H9 (cell line): Measurements from ENCODE around the gene BRSK1. TPM values are rescaled to one million over a fixed set of nuclear protein-coding genes. Genes with fewer than 3 reads are reported as not detected.

Experiments used
- DNase-seq: peaks from one replicate; pipeline ENCODE4 v3.0.0-alpha.2; 2017
- H2AFZ ChIP-seq: one replicate; pipeline ENCODE4 v1.6.1; 2013; ENCODE audit warnings: mild to moderate bottlenecking, low read length, control low read depth, moderate library complexity
- H2AK5ac ChIP-seq: 2 replicates; pipeline ENCODE4 v1.6.1; 2013; ENCODE audit warnings: low read length, control low read depth, mixed read lengths; ENCODE audit not compliant: insufficient read length
- H2BK120ac ChIP-seq: one replicate; pipeline ENCODE4 v1.6.1; 2013; ENCODE audit warnings: low read depth, mild to moderate bottlenecking, low read length, control low read depth, inconsistent platforms; ENCODE audit not compliant: poor library complexity, severe bottlenecking
- H2BK12ac ChIP-seq: 2 replicates; pipeline ENCODE4 v1.6.1; 2013; ENCODE audit warnings: low read length, control low read depth, mixed read lengths, low read depth; ENCODE audit not compliant: insufficient read length
- H2BK15ac ChIP-seq: 2 replicates; pipeline ENCODE4 v1.6.1; 2013; ENCODE audit warnings: low read depth, low read length, control low read depth
- H2BK20ac ChIP-seq: one replicate; pipeline ENCODE4 v1.6.1; 2013; ENCODE audit warnings: low read depth, mild to moderate bottlenecking, low read length, control low read depth, inconsistent platforms; ENCODE audit not compliant: poor library complexity, severe bottlenecking
- H2BK5ac ChIP-seq: 2 replicates; pipeline ENCODE4 v1.6.1; 2013; ENCODE audit warnings: low read length, control low read depth, mixed read lengths; ENCODE audit not compliant: insufficient read length
- H3K14ac ChIP-seq: 2 replicates; pipeline ENCODE4 v1.6.1; 2013; ENCODE audit warnings: low read length, control low read depth; ENCODE audit not compliant: insufficient read depth
- H3K18ac ChIP-seq: 2 replicates; pipeline ENCODE4 v1.6.1; 2013; ENCODE audit warnings: low read depth, mild to moderate bottlenecking, mixed read lengths, low read length, control low read depth; ENCODE audit not compliant: insufficient read length
- H3K23ac ChIP-seq: 2 replicates; pipeline ENCODE4 v1.6.1; 2013; ENCODE audit warnings: low read length, control low read depth, mixed read lengths, low read depth; ENCODE audit not compliant: insufficient read length
- H3K23me2 ChIP-seq: 2 replicates; pipeline ENCODE4 v1.6.1; 2013; ENCODE audit warnings: low read depth, mild to moderate bottlenecking, mixed read lengths, low read length, control low read depth; ENCODE audit not compliant: insufficient read length, poor library complexity, severe bottlenecking
- H3K27ac ChIP-seq: 2 replicates; pipeline ENCODE4 v1.5.1; 2013; ENCODE audit warnings: low read length, control low read depth, mixed read lengths, low read depth; ENCODE audit not compliant: insufficient read length
- H3K27me3 ChIP-seq: 2 replicates; pipeline ENCODE4 v1.6.1; 2013; ENCODE audit warnings: low read length, control low read depth, inconsistent platforms; ENCODE audit not compliant: insufficient read depth
- H3K4ac ChIP-seq: 2 replicates; pipeline ENCODE4 v1.6.1; 2013; ENCODE audit warnings: low read depth, mild to moderate bottlenecking, control low read depth, inconsistent platforms, low read length, moderate library complexity
- H3K4me1 ChIP-seq: 2 replicates; pipeline ENCODE4 v1.6.1; 2013; ENCODE audit warnings: low read length, control low read depth, inconsistent platforms; ENCODE audit not compliant: insufficient read depth
- H3K4me2 ChIP-seq: 2 replicates; pipeline ENCODE4 v1.6.1; 2013; ENCODE audit warnings: low read length, control low read depth, mixed read lengths; ENCODE audit not compliant: insufficient read length, insufficient read depth
- H3K56ac ChIP-seq: 2 replicates; pipeline ENCODE4 v1.6.1; 2013; ENCODE audit warnings: low read depth, mild to moderate bottlenecking, mixed read lengths, low read length, control low read depth; ENCODE audit not compliant: insufficient read length
- H3K79me1 ChIP-seq: 2 replicates; pipeline ENCODE4 v1.6.1; 2013; ENCODE audit warnings: low read depth, mild to moderate bottlenecking, moderate library complexity, low read length, control low read depth, inconsistent platforms; ENCODE audit not compliant: insufficient read depth, poor library complexity, severe bottlenecking
- H3K79me2 ChIP-seq: 2 replicates; pipeline ENCODE4 v1.6.1; 2013; ENCODE audit warnings: low read length, control low read depth, inconsistent platforms; ENCODE audit not compliant: insufficient read depth
- H3K9ac ChIP-seq: 2 replicates; pipeline ENCODE4 v1.6.1; 2013; ENCODE audit warnings: low read length, control low read depth, mixed read lengths; ENCODE audit not compliant: insufficient read length; ENCODE audit errors: extremely low read depth
- H3K9me3 ChIP-seq: one replicate; pipeline ENCODE4 v1.6.1; 2013; ENCODE audit warnings: low read depth, low read length, inconsistent platforms; ENCODE audit not compliant: control insufficient read depth
- H3T11ph ChIP-seq: one replicate; pipeline ENCODE4 v1.6.1; 2013; ENCODE audit warnings: mild to moderate bottlenecking, low read length, control low read depth, inconsistent platforms
- H4K20me1 ChIP-seq: one replicate; pipeline ENCODE4 v1.6.1; 2013; ENCODE audit not compliant: control insufficient read depth, insufficient read length, insufficient read depth
- H4K5ac ChIP-seq: 2 replicates; pipeline ENCODE4 v1.6.1; 2013; ENCODE audit warnings: low read depth, mild to moderate bottlenecking, mixed read lengths, low read length, control low read depth; ENCODE audit not compliant: insufficient read length
- H4K8ac ChIP-seq: replicated peaks from 2 replicates; pipeline ENCODE4 v1.6.1; 2013; ENCODE audit warnings: low read length, control low read depth, mixed read lengths, low read depth; ENCODE audit not compliant: insufficient read length
- H4K91ac ChIP-seq: 2 replicates; pipeline ENCODE4 v1.6.1; 2013; ENCODE audit warnings: low read depth, mild to moderate bottlenecking, moderate library complexity, mixed read lengths, low read length, control low read depth; ENCODE audit not compliant: insufficient read length
- H3K27ac Mint-ChIP-seq, 3 experiments: 2 replicates in 2 of 3; 3 replicates in 1 of 3; pipeline ENCODE4 v1.8.0; 2020 to 2021; ENCODE audit warnings: mixed read lengths in 3 of 3, mild to moderate bottlenecking in 1 of 3, moderate library complexity in 1 of 3
- H3K27me3 Mint-ChIP-seq: 2 replicates; pipeline ENCODE4 v1.8.0; 2021; ENCODE audit warnings: low read depth, mild to moderate bottlenecking, moderate library complexity, mixed read lengths
- H3K36me3 Mint-ChIP-seq, 3 experiments: 2 replicates in 2 of 3; 3 replicates in 1 of 3; pipeline ENCODE4 v1.8.0; 2020 to 2021; ENCODE audit warnings: low read depth in 3 of 3, mixed read lengths in 3 of 3; ENCODE audit not compliant: insufficient read depth in 1 of 3
- H3K4me1 Mint-ChIP-seq, 2 experiments: 2 replicates each; pipeline ENCODE4 v1.8.0; 2020; ENCODE audit warnings: mixed read lengths in 2 of 2
- H3K4me3 Mint-ChIP-seq, 2 experiments: 2 replicates in 1 of 2; 3 replicates in 1 of 2; pipeline ENCODE4 v1.8.0; 2020 to 2021; ENCODE audit warnings: mild to moderate bottlenecking in 2 of 2, mixed read lengths in 2 of 2, moderate library complexity in 1 of 2
- H3K9me3 Mint-ChIP-seq, 2 experiments: 2 replicates in 1 of 2; 3 replicates in 1 of 2; pipeline ENCODE4 v1.8.0; 2020; ENCODE audit warnings: mild to moderate bottlenecking in 2 of 2, mixed read lengths in 2 of 2, moderate library complexity in 1 of 2
- CTCF ChIP-seq: fragments of 200-600 bp; sonication (generic); conservative IDR thresholded peaks from 3 replicates; pipeline ENCODE4 v1.8.0; 2021; ENCODE audit warnings: antibody characterized with exemption, mild to moderate bottlenecking
- WGBS: extraction: QIAGEN DNeasy Blood & Tissue Kit; methylation state at CpG from one replicate; pipeline ENCODE4 v1.1.7; 2013; ENCODE audit warnings: missing lambda C conversion rate, low lambda C conversion rate, mixed read lengths; ENCODE audit not compliant: insufficient read length; ENCODE audit errors: extremely low coverage; 5-methylcytosine and 5-hydroxymethylcytosine counted together
- total RNA-seq: library from RNA; stranded (reverse); gene quantifications from 2 replicates; pipeline ENCODE4 v1.2.1, GENCODE V29; 2021

BRSK1 gene
- total RNA-seq, 1 experiment from 2014 or later, result 43.5 TPM

GRCh38 chr19:55262359-55262758, 21.4 kb upstream of the BRSK1 start:
- Histone ChIP-seq H3K79me2 (peaks cover 7% of the 10 kb centered on the region; the same call in 1 of the 2 replicates), H2AK5ac (no peak overlapping the region), H3K4me2 (no peak overlapping the region), H2BK5ac (no peak overlapping the region), H3K27me3 (no peaks in the 10 kb centered on the region), H3K9ac (no peak overlapping the region), H2BK20ac (no peak overlapping the region), H3K79me1 (peaks cover 3% of the 10 kb centered on the region), H2BK12ac (no peak overlapping the region), H3K4ac (no peak overlapping the region), H3K56ac (no peak overlapping the region), H4K5ac (no peak overlapping the region), H3K27ac (no peak overlapping the region), H3T11ph (no peak overlapping the region), H4K91ac (no peak overlapping the region), H3K9me3 (peaks cover 8% of the 10 kb centered on the region), H2BK15ac (no peak overlapping the region), H2BK120ac (no peak overlapping the region), H3K4me1 (no peaks in the 10 kb centered on the region), H3K23me2 (peaks cover 9% of the 10 kb centered on the region), H4K8ac (no peak overlapping the region), H3K14ac (no peak overlapping the region), H3K18ac (no peak overlapping the region), H4K20me1 (no peaks in the 10 kb centered on the region), H2AFZ (no peak overlapping the region), H3K23ac (no peak overlapping the region)
- Mint-ChIP-seq H3K27ac (no peak overlapping the region; a peak in 1 of 7 replicates), H3K36me3 (peaks cover 10 to 14% (median 11%) of the 10 kb centered on the region in 3 experiments), H3K27me3 (no peaks in the 10 kb centered on the region; the same call in 1 of the 2 replicates), H3K9me3 (peaks cover 8% of the 10 kb centered on the region in 2 experiments), H3K4me1 (peaks cover 6 to 20% of the 10 kb centered on the region in 2 experiments), H3K4me3 (no peak overlapping the region)
- WGBS, result no CpG with 5 or more reads among the region's 9 CpGs
- no peak for TF ChIP-seq CTCF
- no peak for DNase-seq
